Fibroblast of villous mesenchyme (primary cell): ENCODE data around the gene ZNF862. TPM values are rescaled to one million over a fixed set of nuclear protein-coding genes. Genes with fewer than 3 reads are reported as not detected.

ENCODE experiments used
- DNase-seq: peaks from one replicate; pipeline ENCODE4 v3.0.0-alpha.2; 2010; ENCODE audit warnings: low read depth
- H3K4me3 ChIP-seq: 2 replicates; pipeline ENCODE4 v1.5.1; 2011; ENCODE audit warnings: low read depth, mild to moderate bottlenecking, low read length
- CTCF ChIP-seq: IDR thresholded peaks from 2 replicates; pipeline ENCODE4 v1.5.1; 2012; ENCODE audit warnings: low read depth, mild to moderate bottlenecking, low read length; ENCODE audit not compliant: insufficient read depth
- total RNA-seq: library from RNA; depleted of rRNA; stranded (reverse); fragments of >200 nt; gene quantifications from 2 replicates; pipeline ENCODE4 v1.2.3, GENCODE V29; 2012

Gene ZNF862
- total RNA-seq, 1 donor = 8.2 TPM

GRCh38 chr7:149800169-149800555 lies 38.0 kb upstream of the ZNF862 start:
- TF ChIP-seq CTCF = no peak
- no peak for DNase-seq
- no peak overlapping the region for H3K4me3 ChIP-seq

GRCh38 chr7:149801002-149801566 lies 37.1 kb upstream of the ZNF862 start:
- TF ChIP-seq CTCF = no peak
- DNase-seq = no peak
- H3K4me3 ChIP-seq = no peak overlapping the region

GRCh38 chr7:149801816-149802215 lies 36.4 kb upstream of the ZNF862 start:
- no peak for TF ChIP-seq CTCF
- DNase-seq = no peak

GRCh38 chr7:149802966-149803365 lies 35.2 kb upstream of the ZNF862 start:
- no peak for DNase-seq
- no peak for TF ChIP-seq CTCF
- no peak overlapping the region for H3K4me3 ChIP-seq

More at GRCh38 chr7:149801816-149802215, 36.4 kb upstream of the ZNF862 start:
- H3K4me3 ChIP-seq = no peak overlapping the region

GRCh38 chr7:149803551-149804074 lies 34.6 kb upstream of the ZNF862 start:
- no peak for TF ChIP-seq CTCF
- no peak overlapping the region for H3K4me3 ChIP-seq
- DNase-seq = no peak

- H3K4me3 ChIP-seq = no peak overlapping the region
- DNase-seq = no peak
- no peak for TF ChIP-seq CTCF
These were observed 34.1 kb upstream of the ZNF862 start for GRCh38 chr7:149804106-149804505.

- H3K4me3 ChIP-seq = no peak overlapping the region
- no peak for TF ChIP-seq CTCF
- no peak for DNase-seq
These were observed 31.4 kb upstream of the ZNF862 start for GRCh38 chr7:149806726-149807125.
